Adipocyte (in vitro differentiated cells): Measurements from ENCODE around the gene EEF1A2.

Source experiments
- DNase-seq: peaks from one replicate; pipeline ENCODE4 v3.0.0-alpha.2; 2015; ENCODE audit warnings: low read depth
- H3K27me3 ChIP-seq: replicated peaks from 2 replicates; pipeline ENCODE4 v1.7.0; 2013; ENCODE audit warnings: mild to moderate bottlenecking, low read length, moderate library complexity; ENCODE audit not compliant: control insufficient read depth, insufficient read depth
- H3K36me3 ChIP-seq: 2 replicates; pipeline ENCODE4 v1.7.0; 2013; ENCODE audit warnings: low read length, mild to moderate bottlenecking, moderate library complexity; ENCODE audit not compliant: control insufficient read depth, insufficient read depth, severe bottlenecking
- H3K4me1 ChIP-seq: 2 replicates; pipeline ENCODE4 v1.7.0; 2013; ENCODE audit warnings: mild to moderate bottlenecking, low read length, moderate library complexity; ENCODE audit not compliant: control insufficient read depth, insufficient read depth
- H3K4me3 ChIP-seq: 2 replicates; pipeline ENCODE4 v1.7.0; 2013; ENCODE audit warnings: mild to moderate bottlenecking, low read length, moderate library complexity
- H3K9ac ChIP-seq: 2 replicates; pipeline ENCODE4 v1.7.0; 2013; ENCODE audit warnings: mild to moderate bottlenecking, low read length, moderate library complexity
- H3K9me3 ChIP-seq: 2 replicates; pipeline ENCODE4 v1.7.0; 2013; ENCODE audit warnings: mild to moderate bottlenecking, low read length, moderate library complexity; ENCODE audit not compliant: control insufficient read depth

Gene EEF1A2

DNA sequence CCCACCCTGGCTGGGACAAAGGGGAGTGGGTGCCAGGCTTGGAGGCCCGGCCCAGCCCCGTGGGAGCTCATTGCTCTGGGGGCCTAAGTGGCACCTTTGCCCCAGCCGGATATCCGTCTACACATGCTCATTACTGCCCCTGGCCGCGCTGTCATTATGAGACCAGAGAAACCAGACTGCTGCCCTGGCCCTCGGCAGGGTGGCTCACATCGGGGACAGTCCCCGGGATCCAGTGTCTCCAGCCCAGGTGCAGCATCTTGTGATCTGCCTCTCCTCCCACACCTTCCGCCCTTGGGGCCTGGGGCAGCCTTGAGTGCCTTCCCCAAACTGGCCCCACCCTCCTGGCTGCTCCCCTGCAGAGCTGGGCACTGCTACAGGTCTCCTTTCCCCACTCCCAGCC lies 43.8 kb upstream of the EEF1A2 start:
- Histone ChIP-seq H3K36me3 (no peaks in the 10 kb centered on the region), H3K27me3 (peaks cover 26% of the 10 kb centered on the region), H3K9me3 (no peaks in the 10 kb centered on the region), H3K4me1 (no peaks in the 10 kb centered on the region), H3K4me3 (no peak overlapping the region), H3K9ac (no peak overlapping the region)
- no peak for DNase-seq

DNA sequence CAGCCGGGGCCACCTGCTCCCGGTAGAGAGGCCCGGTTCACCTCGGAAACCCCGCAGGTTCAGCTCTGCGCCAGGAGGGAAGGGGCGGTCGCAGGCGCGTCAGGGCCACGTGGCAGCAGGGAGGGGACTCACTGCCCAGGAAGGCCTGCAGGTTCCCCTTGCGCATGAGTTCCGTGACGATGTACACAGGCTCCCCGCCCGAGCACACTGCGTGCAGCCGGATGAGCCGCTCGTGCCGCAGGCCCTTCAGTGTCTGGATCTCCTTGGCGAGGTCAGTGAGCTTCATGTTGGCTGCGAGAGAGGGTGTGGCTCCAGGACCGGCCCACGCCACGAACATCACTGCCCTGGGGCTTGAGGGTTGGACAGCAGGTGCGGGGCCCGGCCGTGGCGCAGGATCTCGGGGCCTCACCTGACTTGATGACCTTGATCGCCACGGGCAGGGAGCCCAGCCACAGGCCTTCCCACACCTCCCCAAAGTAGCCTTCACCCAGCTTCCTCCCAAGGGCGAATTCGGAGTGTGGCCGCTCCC lies 43.2 kb upstream of the EEF1A2 start:
- Histone ChIP-seq H3K9me3 (no peaks in the 10 kb centered on the region), H3K9ac (no peak overlapping the region), H3K36me3 (no peaks in the 10 kb centered on the region), H3K4me1 (peaks cover 5% of the 10 kb centered on the region), H3K4me3 (no peak overlapping the region), H3K27me3 (peaks cover 25% of the 10 kb centered on the region)
- no peak for DNase-seq

DNA sequence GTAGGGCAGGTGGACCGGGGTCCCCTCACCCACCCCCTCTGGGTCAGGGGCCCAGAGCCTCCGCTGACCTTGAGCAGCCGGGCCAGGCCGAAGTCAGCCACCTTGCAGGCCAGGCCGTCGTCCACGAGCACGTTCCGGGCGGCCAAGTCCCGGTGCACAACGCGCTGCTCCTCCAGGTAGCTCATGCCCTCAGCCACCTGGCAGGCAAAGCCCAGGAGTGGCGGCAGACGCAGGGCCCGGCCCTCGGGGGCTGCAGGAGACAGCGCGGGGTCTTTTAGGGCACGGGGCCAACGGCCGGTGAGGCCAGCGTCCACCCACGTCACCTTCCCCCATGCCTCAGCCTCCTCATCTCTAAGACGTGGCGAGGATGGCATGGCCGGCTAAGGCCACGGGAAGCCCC lies 42.5 kb upstream of the EEF1A2 start:
- H3K4me1 ChIP-seq, result peaks cover 10% of the 10 kb centered on the region
- H3K4me3 ChIP-seq, result no peak overlapping the region
- H3K27me3 ChIP-seq, result peaks cover 23% of the 10 kb centered on the region
- H3K36me3 ChIP-seq, result no peaks in the 10 kb centered on the region
- H3K9ac ChIP-seq, result no peak overlapping the region
- DNase-seq, result no peak
- H3K9me3 ChIP-seq, result no peaks in the 10 kb centered on the region

DNA sequence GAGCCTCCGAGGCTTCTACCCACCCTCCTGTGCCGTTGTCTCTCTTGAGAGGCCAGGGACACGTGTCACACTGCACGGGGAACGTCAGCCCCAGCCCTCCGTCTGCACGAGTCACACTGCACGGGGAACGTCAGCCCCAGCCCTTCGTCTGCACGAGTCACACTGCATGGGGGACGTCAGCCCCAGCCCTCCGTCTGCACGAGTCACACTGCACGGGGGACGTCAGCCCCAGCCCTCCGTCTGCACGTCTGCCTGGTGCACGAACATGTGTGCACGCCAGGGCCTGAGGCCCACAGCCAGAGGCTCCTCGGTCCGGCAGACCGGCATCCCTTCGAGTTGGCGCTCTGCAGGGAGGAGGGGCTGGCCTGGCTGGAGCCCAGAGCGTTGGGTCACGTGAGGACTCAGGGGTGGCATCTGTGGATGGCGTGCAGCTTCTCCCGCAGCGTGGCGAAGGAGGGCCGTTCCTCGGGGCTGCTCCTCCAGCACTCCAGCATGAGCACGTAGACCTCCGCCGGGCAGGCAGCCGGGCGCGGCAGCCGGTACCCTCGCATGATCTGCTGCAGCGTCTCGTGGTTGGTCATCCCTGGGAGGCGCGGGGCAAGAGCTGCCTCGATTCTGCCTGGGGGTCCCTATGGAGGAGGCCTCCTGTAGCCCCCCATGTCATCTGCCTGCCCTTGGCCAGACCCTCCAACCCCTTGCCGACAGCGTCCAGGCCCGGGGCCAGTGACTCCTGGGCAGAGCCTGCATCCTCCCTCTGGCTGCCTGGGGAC lies 41.7 kb upstream of the EEF1A2 start:
- no peak overlapping the region for H3K4me3 ChIP-seq
- peaks cover 13% of the 10 kb centered on the region for H3K4me1 ChIP-seq
- H3K36me3 ChIP-seq, result no peaks in the 10 kb centered on the region
- no peaks in the 10 kb centered on the region for H3K9me3 ChIP-seq
- peak; percentile 19 for DNase-seq
- no peak overlapping the region for H3K9ac ChIP-seq
- peaks cover 20% of the 10 kb centered on the region for H3K27me3 ChIP-seq

DNA sequence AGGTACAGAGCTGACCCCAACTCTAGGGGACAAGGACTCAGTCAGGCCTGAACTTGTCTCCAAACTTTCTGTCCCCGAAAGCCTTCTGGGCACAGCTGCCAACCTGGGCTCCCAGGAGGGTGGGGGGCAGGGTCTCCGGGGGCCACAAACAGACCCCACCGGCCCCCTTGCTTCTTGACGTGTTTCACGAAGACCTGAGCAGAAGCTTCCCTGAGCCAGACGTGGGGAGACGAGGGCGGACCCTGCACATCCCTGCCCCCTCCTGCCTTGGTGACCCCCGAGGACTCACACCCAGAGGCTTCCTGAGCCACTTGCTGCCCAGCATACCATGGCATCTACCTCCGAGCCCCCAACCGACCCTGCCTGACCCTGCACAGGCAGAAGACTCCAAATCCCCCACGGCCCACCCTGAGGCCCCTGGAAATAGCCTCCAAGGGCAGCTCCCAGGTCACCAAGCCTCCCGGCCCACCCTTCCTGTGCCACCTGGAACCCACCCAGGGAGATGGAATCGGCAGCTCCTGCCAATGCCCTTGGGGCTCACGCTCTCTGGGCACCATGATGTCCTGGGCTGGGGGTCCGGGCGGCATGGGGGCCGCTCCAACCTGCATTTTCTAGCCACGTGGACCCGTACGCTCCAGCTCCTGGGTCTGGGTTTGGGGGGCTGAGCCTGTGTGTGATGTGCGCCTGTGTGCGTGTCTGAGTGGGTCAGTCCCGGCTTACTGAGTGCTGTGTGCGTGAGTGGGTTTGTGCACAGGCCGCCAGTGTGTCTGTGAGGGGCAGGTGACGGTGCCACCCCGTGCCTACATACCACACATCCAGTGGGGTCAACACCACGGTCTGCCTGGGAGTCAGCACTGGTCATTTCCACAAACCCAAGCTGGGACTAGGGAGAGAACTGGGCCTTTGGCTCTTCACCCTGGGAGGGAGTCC lies 40.8 kb upstream of the EEF1A2 start:
- Histone ChIP-seq H3K36me3 (no peaks in the 10 kb centered on the region), H3K27me3 (peaks cover 19% of the 10 kb centered on the region), H3K9me3 (no peaks in the 10 kb centered on the region), H3K4me3 (no peak overlapping the region), H3K9ac (no peak overlapping the region), H3K4me1 (peaks cover 13% of the 10 kb centered on the region)
- DNase-seq, result no peak

DNA sequence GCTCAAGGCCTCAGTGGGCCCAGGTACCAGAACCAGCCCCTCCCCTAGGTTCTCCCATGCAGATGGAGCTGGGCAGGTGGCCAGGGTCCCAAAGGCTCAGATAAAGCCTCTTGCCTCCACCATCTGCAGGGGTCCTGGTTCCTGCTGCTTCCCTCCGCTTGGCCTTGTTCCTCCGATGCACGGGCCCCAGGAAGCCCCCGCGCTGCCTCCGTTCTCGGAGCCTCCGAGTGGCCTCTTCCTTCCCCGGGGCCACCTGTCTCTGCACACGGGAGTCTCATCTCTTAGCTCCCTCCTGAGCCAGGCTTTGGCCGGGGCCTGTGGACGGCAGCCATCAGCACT lies 40.2 kb upstream of the EEF1A2 start:
- H3K9ac ChIP-seq, result no peak overlapping the region
- H3K27me3 ChIP-seq, result peaks cover 19% of the 10 kb centered on the region
- no peak for DNase-seq
- no peaks in the 10 kb centered on the region for H3K9me3 ChIP-seq
- peaks cover 13% of the 10 kb centered on the region for H3K4me1 ChIP-seq
- H3K4me3 ChIP-seq, result no peak overlapping the region
- no peaks in the 10 kb centered on the region for H3K36me3 ChIP-seq

DNA sequence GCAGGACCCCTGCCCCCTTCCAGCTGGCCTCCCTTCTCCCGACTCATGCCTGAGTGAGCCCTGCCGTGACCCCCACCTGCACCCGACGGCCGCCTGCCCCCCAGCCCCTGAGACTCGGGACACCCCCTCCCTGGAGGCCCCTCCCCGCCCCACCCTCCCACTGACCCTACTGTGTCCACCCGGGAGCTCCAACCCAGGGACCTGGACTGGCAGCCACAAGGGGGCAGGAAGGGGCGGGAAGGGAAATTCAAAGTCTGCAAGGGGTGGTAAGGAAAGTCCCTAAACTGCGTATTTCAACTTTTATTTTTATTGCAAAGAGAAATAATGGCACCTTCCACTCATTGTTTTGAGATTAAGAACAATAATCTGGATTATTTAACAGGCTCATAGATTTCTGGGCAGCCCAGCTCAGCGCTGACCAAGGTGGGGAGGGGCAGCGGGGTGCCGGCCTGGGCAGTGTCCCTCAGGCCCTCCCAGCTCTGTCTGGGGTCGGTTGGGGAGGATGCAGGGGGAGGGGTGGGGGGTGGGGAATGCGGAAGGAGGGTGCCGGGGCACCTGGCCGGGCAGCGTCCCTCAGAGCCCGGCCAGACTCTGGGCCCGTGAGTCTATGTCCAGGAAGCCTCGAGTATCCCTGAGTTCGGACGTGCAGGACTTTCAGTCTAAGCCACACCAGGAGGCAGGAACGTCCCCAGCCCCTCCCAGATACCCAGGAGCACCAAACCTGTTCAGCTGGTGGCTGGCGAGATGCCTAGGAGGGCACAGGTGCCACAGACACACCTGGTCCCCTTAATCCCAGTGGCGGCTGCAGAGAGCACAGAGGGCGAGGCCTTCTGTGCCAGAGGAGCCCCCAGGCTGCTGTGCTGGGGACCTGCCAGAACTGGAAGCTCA lies 39.6 kb upstream of the EEF1A2 start:
- H3K36me3 ChIP-seq, result no peaks in the 10 kb centered on the region
- peak; percentile 49 for DNase-seq
- H3K27me3 ChIP-seq, result peaks cover 19% of the 10 kb centered on the region
- H3K9ac ChIP-seq, result peak overlapping the region; percentile 44
- H3K4me1 ChIP-seq, result peaks cover 13% of the 10 kb centered on the region
- H3K9me3 ChIP-seq, result no peaks in the 10 kb centered on the region
- H3K4me3 ChIP-seq, result no peak overlapping the region

DNA sequence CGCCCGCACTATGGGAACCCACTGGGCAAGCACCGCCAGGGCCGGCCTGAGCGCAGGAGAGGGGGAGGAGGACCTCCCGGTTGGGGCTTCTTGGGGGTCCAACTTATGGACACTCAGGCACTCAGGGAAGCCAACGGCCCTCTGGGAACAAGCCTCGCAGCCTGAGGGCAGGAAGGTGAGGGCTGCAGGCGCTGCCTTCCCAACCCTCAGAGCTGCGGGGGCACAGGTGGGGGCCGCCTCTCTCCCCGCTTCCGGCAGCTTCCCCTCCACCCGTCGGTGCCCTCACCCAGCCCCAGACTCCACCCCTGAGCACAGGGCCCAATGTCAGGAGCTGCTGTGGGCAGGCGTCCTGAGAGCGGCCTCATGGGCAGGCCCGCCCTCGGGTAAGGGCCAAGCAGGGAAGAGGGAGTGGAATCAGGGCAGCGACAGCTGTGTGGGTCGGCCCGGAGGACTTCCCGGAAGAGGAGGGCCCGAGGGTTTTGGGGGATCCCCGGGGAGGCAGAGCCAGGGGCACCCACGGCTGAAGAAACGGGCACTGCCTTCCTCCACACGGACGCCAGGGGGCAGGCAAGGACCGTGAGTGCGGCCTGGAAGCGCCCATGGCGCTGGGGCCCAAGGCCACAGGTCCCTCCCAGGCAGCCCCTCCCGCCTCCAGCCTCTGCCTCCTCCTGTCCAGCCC lies 38.8 kb upstream of the EEF1A2 start:
- Histone ChIP-seq H3K27me3 (peaks cover 21% of the 10 kb centered on the region), H3K4me3 (no peak overlapping the region), H3K9ac (peak overlapping the region; percentile 44), H3K9me3 (no peaks in the 10 kb centered on the region), H3K36me3 (no peaks in the 10 kb centered on the region), H3K4me1 (peaks cover 13% of the 10 kb centered on the region)
- peak; percentile 96 for DNase-seq

DNA sequence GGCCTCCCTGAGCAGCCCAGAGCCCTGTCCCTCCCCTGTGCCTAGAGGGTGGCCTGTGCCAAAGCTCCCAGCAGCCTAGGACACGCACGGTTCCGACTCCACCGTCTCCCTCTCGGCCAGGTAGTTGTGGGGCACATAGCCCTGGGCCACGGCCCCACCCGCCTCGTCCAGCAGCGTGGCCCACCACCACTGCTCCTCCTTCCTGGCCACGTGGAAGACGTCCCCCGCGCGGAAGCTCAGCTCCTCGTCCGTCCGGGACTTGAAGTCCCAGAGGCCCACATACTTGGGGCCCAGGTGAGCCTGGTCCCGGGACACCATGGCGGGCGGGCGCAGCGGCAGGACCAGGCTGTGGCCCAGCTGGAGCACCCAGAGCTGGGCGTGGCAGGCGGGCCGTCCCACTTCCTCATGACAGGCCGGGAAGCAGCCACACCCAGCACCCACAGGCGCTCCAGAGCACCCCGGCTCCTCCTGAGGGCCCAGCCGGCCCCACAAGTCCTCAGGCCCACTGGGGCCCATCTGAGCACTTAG lies 38.2 kb upstream of the EEF1A2 start, which contains the start of gene PTK6:
Gene PTK6 (minus strand): TSS at position 380 of the 528 bp plus-strand sequence. CDS start 62 bp downstream, at position 318.
- Histone ChIP-seq H3K4me1 (peaks cover 13% of the 10 kb centered on the region), H3K4me3 (no peak within 1 kb of the TSS), H3K9ac (peak within 1 kb of the TSS; percentile 44), H3K27me3 (peaks cover 26% of the 10 kb centered on the region), H3K36me3 (no peaks in the 10 kb centered on the region), H3K9me3 (no peaks in the 10 kb centered on the region)
- no peak for DNase-seq

DNA sequence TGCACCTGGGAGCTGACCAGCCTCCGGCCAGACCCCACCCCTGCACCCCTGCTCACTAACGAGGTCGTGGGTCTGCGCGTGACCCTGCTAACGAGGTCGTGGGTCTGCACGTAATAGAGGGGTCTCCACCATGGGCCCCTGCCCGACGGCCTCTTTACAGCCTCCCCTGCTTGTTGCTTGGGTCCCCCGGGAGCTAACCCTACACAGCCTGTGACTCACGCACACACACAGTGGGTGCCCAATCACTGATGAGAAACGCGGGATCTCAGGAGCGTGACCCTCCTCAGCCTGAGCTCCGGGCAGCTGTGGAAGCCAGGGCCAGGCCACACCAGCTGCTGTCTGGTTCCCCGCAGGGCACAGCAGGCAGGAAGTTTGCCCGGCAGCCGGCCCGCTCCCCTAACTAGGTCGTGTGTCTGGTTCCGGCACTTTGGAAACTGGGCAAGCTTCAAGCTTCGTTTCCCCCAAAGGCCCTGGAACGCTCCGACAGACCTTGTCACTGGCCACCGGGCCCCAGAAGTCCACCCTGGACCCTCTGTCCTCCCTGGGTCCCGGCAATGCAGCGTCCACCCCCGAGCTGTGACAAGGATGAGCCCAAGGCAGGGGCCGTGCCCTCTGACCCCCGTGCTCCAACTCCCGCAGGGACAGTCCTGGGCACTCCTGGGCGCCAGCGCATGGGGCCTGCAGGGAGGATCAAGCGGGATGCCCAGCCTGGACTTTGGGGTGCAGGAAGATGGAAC lies 37.5 kb upstream of the EEF1A2 start:
- H3K27me3 ChIP-seq, result peaks cover 31% of the 10 kb centered on the region
- H3K9ac ChIP-seq, result no peak overlapping the region
- H3K4me1 ChIP-seq, result peaks cover 13% of the 10 kb centered on the region
- H3K4me3 ChIP-seq, result no peak overlapping the region
- no peak for DNase-seq
- no peaks in the 10 kb centered on the region for H3K36me3 ChIP-seq
- H3K9me3 ChIP-seq, result no peaks in the 10 kb centered on the region
